Activated naive CD4-positive, alpha-beta T cell treated with anti-CD3 and anti-CD28 coated beads for 36 hours (primary cell): ENCODE measurements around the gene EXOG. TPM values are rescaled to one million over a fixed set of nuclear protein-coding genes. Genes with fewer than 3 reads are reported as not detected.

Experiments used
- CTCF ChIA-PET: fragments of 350-600 bp; sonication (Branson Sonifier 250); formaldehyde crosslinking; loops from one replicate; lab custom pipeline; 2021; ENCODE audit warnings: antibody characterized with exemption; lab: Charles Lee
- DNase-seq: peaks from one replicate; pipeline ENCODE4 v3.0.0-alpha.2; 2020
- H3K27ac Mint-ChIP-seq: one replicate; pipeline ENCODE4 v1.8.0; 2021; ENCODE audit warnings: mild to moderate bottlenecking, mixed read lengths
- H3K27me3 Mint-ChIP-seq: one replicate; pipeline ENCODE4 v1.8.0; 2021; ENCODE audit warnings: low read depth, mixed read lengths
- H3K36me3 Mint-ChIP-seq: one replicate; pipeline ENCODE4 v1.8.0; 2021; ENCODE audit warnings: low read depth, mixed read lengths
- H3K4me1 Mint-ChIP-seq: one replicate; pipeline ENCODE4 v1.8.0; 2021; ENCODE audit warnings: low read depth, mixed read lengths
- H3K4me3 Mint-ChIP-seq: one replicate; pipeline ENCODE4 v1.8.0; 2021; ENCODE audit warnings: mild to moderate bottlenecking, moderate library complexity, mixed read lengths
- H3K9me3 Mint-ChIP-seq: one replicate; pipeline ENCODE4 v1.8.0; 2021; ENCODE audit warnings: mixed read lengths
- intact Hi-C: fragments of 100-400 bp; cut with micrococcal nuclease; formaldehyde crosslinking; loops from one replicate; pipeline ENCODE4 v1.15.1; 2023
- total RNA-seq, 2 experiments: library from RNA; stranded (reverse); gene quantifications; one replicate each; pipeline ENCODE4 v1.2.3, GENCODE V29; 2021

The EXOG gene
- total RNA-seq, 2 experiments from 2014 or later, result 15.9 to 17.3 TPM

DNA sequence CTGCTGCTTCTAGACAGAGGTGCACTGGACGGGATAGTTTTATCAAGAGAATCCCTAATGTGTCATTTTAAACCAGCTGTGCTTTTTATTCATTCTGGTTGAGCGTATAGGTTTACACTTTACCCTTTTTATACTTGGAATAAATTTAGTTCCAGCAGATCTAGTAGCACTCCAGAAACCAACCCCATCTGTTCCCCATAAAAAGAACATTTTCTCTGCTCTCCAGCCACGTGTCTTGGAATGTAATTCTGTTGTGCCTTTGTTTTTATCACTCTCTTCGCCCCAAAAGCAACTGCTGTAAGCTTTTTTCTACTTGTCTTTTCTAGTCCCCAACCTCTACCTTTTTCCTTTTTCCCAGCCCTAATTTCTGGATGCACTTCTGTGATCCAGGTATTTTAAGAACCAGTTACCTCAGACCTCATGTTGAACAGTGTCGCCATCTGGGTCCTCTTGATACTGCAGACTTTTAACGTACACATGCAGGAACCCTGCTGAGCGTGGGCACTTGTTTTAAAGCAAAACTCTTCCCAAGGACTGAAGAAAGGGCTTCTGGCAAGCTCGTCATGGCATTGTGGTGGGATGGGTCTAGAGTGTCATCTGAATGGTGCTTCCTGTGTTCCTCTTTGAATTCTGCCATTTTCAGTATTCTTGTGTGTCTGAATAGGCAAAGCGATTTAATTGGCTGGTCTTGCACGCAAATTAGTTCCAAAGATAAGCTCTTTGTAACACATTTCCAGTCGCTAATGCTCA is 5.7 kb upstream of the EXOG start:
- no peak for DNase-seq
- H3K36me3 Mint-ChIP-seq, result no peaks in the 10 kb centered on the region
- no peaks in the 10 kb centered on the region for H3K9me3 Mint-ChIP-seq
- H3K27me3 Mint-ChIP-seq, result no peaks in the 10 kb centered on the region
- CTCF ChIA-PET, result interaction anchor here (0.7 to 2.0 kb wide), 4 partner anchors 8 to 509 kb away, joined by 3 to 6 read pairs (median 3); no protein-coding TSS in a partner anchor
- no peak overlapping the region for H3K27ac Mint-ChIP-seq
- no peak overlapping the region for H3K4me3 Mint-ChIP-seq
- H3K4me1 Mint-ChIP-seq, result no peaks in the 10 kb centered on the region
- intact Hi-C loops, result no loop called here

DNA sequence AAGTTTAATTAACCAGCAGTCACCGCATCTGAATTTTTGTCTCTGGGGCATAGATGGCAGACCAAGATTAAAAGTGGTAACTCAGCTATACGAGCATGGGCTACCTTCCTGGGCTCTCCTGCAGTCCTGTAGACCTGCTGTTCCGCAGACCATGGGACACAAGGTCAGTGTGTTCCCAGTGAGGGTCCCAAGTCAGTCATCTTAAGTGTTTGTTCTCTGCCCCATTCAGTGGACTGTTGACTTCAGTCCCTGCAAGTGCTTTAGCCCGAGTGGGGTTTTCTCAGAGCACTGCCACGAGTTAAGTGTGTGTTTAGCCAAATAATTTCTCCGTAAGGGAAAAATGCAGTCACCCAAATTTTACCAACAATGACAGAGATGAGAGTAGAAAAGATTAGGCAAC is 4.9 kb upstream of the EXOG start:
- Mint-ChIP-seq H3K4me3 (no peak overlapping the region), H3K4me1 (no peaks in the 10 kb centered on the region), H3K27ac (no peak overlapping the region), H3K9me3 (no peaks in the 10 kb centered on the region), H3K27me3 (no peaks in the 10 kb centered on the region), H3K36me3 (no peaks in the 10 kb centered on the region)
- CTCF ChIA-PET, result interaction anchor here (0.6 to 2.0 kb wide), 5 partner anchors 9 to 144 kb away, joined by 3 to 6 read pairs (median 5); partner anchors contain the start of gene XYLB
- no peak for DNase-seq
- intact Hi-C loops, result no loop called here

DNA sequence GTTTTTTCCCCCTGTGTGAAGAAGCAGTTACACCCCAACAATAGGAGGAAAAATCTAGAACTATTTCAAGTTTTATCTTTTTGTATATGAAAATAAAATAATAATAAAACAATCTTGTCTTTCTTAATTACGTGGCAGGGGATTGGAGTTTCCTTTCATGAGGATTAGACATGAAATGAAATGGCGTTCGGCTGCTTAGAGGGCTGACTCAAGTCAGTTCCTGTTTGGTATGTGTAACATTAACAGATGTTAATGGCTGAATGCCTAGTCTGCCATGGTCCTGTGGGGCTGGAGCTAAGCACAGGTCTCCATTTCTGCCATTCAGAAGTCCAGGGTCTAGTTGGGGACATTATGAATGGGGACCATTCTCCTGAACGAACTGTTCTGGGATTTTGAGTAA is 3.1 kb upstream of the EXOG start:
- DNase-seq, result no peak
- Mint-ChIP-seq H3K4me1 (peaks cover 8% of the 10 kb centered on the region), H3K27me3 (no peaks in the 10 kb centered on the region), H3K9me3 (no peaks in the 10 kb centered on the region), H3K4me3 (no peak overlapping the region), H3K27ac (no peak overlapping the region), H3K36me3 (peaks cover 2% of the 10 kb centered on the region)
- intact Hi-C loops, result no loop called here
- CTCF ChIA-PET, result interaction anchor here (1.0 to 1.5 kb wide), 3 partner anchors 14 to 158 kb away, joined by 3 to 6 read pairs (median 5); partner anchors contain the start of gene XYLB

DNA sequence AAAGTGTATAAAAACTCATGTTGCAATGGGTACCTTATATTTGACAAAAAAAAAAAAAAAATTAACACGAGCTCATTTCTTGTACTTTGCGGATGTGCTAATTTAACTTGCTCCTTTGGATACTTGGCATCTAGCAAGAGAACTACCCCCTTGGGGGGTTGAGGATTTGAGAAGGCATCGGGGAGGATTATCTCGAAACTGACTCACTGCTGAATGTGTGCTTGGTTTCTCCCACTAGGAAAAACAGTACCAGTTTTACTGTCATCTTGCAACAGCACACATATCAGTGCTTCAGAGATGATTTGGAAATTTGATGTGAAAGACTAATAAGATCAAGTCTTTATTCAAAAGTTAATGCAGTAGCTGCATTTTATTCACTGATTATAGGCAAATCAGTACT is 891 bp downstream of the EXOG start:
- DNase-seq, result no peak
- H3K27me3 Mint-ChIP-seq, result no peaks in the 10 kb centered on the region
- intact Hi-C loops, result loop anchor here (2.0 to 5.0 kb wide), 4 partner anchors 150 to 534 kb away; partner anchors contain the start of genes ACAA1 and XYLB
- peaks cover 7% of the 10 kb centered on the region for H3K36me3 Mint-ChIP-seq
- CTCF ChIA-PET, result interaction anchor here (0.6 to 3.7 kb wide), 13 partner anchors 11 to 522 kb away, joined by 3 to 33 read pairs (median 5); partner anchors contain the start of gene XYLB
- H3K9me3 Mint-ChIP-seq, result no peaks in the 10 kb centered on the region
- H3K4me1 Mint-ChIP-seq, result peaks cover 16% of the 10 kb centered on the region
- peak overlapping the region; percentile 92 for H3K4me3 Mint-ChIP-seq
- peak overlapping the region; percentile 85 for H3K27ac Mint-ChIP-seq

DNA sequence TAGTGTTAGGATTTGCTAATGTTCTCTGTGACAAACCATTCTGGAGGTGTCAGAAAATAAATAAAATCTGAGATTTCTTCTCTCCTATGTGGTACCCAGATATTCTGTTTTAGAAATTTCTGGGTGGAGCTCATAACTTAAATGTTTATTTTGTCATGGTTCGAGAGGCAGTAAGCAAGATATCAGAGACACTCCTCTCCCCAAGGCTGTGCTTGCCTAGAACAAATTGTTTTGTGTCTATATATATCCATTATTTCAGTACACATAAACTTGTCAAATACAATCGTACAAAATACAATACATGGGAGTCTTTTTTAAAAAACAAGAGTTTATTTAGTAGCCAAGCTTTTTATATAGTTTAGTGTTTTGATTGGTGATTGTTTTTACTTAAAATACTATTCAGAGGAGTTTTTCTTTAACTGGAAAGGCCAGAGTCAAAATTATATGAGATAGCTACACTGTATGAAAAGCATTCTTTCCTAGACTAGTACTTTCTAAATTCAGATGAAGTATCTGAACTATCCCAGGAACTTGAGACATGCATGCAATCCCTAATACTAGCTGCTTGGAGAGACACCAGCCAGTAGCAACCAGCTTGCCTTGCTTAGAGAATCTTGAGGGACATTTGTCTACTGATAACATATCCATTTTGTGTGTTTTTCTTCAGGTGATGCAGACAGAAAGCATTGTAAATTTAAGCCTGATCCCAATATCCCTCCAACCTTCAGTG is 4.7 kb downstream of the EXOG start:
- CTCF ChIA-PET, result interaction anchor here (0.7 to 1.5 kb wide), 2 partner anchors 20 to 537 kb away, joined by 3 to 9 read pairs; no protein-coding TSS in a partner anchor
- DNase-seq, result no peak
- Mint-ChIP-seq H3K4me1 (peaks cover 16% of the 10 kb centered on the region), H3K27ac (no peak overlapping the region), H3K4me3 (no peak overlapping the region), H3K27me3 (no peaks in the 10 kb centered on the region), H3K36me3 (peaks cover 19% of the 10 kb centered on the region), H3K9me3 (no peaks in the 10 kb centered on the region)
- intact Hi-C loops, result no loop called here

DNA sequence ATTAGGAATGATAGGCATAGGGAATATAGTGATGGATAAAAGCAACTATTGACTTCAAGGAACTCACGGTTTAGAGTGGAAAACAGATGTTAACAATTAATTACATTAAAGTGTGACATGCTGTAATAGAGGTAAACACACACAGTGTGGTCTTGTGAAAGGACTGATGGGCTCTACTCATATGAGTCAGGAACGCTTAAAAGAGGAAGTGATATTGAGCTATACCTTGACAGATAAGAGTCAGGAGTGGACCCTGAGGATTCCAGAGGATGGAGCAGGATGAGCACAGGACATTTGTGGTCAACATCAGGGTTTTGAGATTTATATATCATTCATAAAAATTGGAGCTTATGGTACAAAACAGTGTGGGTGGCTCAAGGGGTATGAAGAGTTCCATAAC is 11.0 kb downstream of the EXOG start:
- DNase-seq, result no peak
- no peaks in the 10 kb centered on the region for H3K9me3 Mint-ChIP-seq
- intact Hi-C loops, result no loop called here
- no peaks in the 10 kb centered on the region for H3K27me3 Mint-ChIP-seq
- no peaks in the 10 kb centered on the region for H3K4me1 Mint-ChIP-seq
- H3K27ac Mint-ChIP-seq, result no peak overlapping the region
- peaks cover 22% of the 10 kb centered on the region for H3K36me3 Mint-ChIP-seq
- H3K4me3 Mint-ChIP-seq, result no peak overlapping the region
- CTCF ChIA-PET, result interaction anchor here (6.6 kb wide), 1 partner anchor 14 kb away, joined by 29 read pairs; no protein-coding TSS in a partner anchor

DNA sequence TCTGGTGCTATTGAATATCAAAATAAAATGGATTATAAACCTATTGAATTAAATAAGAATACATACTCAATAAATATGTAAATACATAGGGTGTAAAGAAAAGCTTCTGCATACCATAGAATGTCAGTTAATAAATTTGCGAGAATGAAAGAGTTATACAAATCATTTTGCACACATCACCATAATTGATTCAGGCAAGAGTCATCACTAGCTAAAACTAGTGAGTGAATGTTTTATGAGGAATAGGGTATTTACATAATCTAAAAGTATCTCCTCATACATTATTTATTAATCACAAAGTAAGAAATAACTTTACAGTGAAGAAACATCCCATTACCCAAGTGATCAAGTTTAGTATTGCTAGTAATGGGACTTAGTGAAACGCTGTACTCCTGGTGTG is 13.6 kb downstream of the EXOG start:
- H3K4me3 Mint-ChIP-seq, result no peak overlapping the region
- peaks cover 18% of the 10 kb centered on the region for H3K36me3 Mint-ChIP-seq
- no peaks in the 10 kb centered on the region for H3K27me3 Mint-ChIP-seq
- CTCF ChIA-PET, result interaction anchor here (6.6 kb wide), 1 partner anchor 11 kb away, joined by 29 read pairs; no protein-coding TSS in a partner anchor
- intact Hi-C loops, result no loop called here
- no peaks in the 10 kb centered on the region for H3K9me3 Mint-ChIP-seq
- DNase-seq, result no peak
- no peaks in the 10 kb centered on the region for H3K4me1 Mint-ChIP-seq
- H3K27ac Mint-ChIP-seq, result no peak overlapping the region

DNA sequence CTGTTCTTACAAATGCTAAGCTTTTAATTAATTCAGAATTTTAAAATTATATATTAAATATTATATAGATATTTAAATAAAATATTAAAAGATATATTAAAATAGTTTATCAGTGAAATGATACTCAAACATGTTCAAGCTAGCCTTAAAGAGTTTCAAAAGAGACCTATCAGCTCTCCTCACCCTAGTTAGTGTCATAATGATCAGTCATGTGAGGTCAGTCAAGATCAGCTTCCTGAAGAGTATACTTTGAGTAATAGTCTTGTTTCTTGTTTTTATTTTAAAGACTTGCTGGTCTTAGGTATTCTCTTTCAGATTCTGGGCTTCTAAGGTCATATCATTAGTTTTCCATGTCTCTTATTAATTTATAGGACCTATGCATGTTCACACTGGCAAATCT is 14.5 kb downstream of the EXOG start:
- Mint-ChIP-seq H3K27me3 (no peaks in the 10 kb centered on the region), H3K9me3 (no peaks in the 10 kb centered on the region), H3K4me1 (no peaks in the 10 kb centered on the region), H3K36me3 (peaks cover 16% of the 10 kb centered on the region), H3K4me3 (no peak overlapping the region), H3K27ac (no peak overlapping the region)
- no peak for DNase-seq
- intact Hi-C loops, result no loop called here
- CTCF ChIA-PET, result interaction anchor here (6.6 kb wide), 1 partner anchor 10 kb away, joined by 29 read pairs; no protein-coding TSS in a partner anchor

DNA sequence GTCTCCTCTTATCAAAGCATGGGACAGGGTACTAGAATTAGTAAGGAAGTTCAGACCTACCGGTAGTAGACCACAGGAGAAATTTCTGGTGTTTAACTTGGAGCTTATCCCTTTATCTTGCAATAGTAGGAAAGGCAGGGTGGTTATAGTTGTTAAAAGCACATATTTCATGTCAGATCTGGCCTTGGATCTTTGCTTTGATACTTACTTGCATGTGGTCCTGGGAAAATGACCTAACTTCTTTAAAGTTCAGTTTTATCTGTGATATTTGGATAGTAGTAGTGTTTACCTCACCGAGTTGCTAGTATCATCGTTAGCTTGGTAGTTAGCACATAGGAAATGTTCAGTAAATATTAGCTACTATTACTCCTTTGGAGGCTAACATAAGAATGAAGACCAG is 15.4 kb downstream of the EXOG start:
- no peak overlapping the region for H3K4me3 Mint-ChIP-seq
- H3K27ac Mint-ChIP-seq, result no peak overlapping the region
- H3K27me3 Mint-ChIP-seq, result no peaks in the 10 kb centered on the region
- no peak for DNase-seq
- H3K9me3 Mint-ChIP-seq, result no peaks in the 10 kb centered on the region
- intact Hi-C loops, result no loop called here
- H3K36me3 Mint-ChIP-seq, result peaks cover 19% of the 10 kb centered on the region
- CTCF ChIA-PET, result interaction anchor here (6.6 kb wide), 1 partner anchor 9 kb away, joined by 29 read pairs; no protein-coding TSS in a partner anchor
- H3K4me1 Mint-ChIP-seq, result no peaks in the 10 kb centered on the region

DNA sequence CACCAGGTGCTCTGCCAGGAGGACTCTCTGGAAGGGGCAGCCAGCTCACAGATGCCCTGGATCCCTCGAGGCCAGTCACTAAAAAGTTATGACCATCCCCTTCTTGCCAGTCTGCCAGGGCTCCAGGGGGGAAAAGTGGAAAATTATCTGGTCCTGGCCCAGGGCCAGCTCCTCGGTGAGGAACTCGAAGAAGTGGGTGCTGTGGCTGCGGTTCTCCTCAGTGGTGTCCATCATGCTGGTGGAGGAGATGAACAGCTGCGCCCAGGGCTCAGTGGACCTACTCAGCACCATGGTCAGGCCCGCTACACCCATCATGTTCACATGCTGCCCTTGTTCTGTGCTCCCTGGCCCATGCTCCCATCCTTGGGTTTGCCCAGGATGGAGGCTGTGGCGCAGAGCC is 19.2 kb downstream of the EXOG start:
- CTCF ChIA-PET, result interaction anchor here (1.0 to 1.6 kb wide), 3 partner anchors 10 to 140 kb away, joined by 3 to 4 read pairs (median 3); no protein-coding TSS in a partner anchor
- H3K9me3 Mint-ChIP-seq, result no peaks in the 10 kb centered on the region
- no peak overlapping the region for H3K27ac Mint-ChIP-seq
- peaks cover 19% of the 10 kb centered on the region for H3K4me1 Mint-ChIP-seq
- peaks cover 19% of the 10 kb centered on the region for H3K36me3 Mint-ChIP-seq
- intact Hi-C loops, result no loop called here
- H3K4me3 Mint-ChIP-seq, result no peak overlapping the region
- no peak for DNase-seq
- H3K27me3 Mint-ChIP-seq, result no peaks in the 10 kb centered on the region

DNA sequence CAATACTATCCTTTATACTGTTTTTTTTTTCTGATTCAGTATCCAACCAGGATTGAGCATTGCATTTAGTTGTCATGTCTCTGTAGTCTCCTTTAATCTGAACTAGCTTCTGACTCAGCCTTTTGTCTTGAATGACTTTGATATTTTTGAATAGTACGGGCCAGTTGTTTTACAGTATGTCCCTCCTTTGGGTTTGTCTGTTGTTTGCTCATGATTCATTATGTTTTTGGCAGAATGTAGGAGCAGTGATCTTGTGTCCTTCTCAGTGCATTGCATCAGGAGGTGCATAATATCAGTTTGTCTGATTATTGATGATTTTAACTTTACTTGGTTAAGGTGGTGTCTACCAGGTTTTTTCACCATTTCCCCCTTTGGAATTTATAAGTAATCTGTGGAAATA is 20.5 kb downstream of the EXOG start:
- no peaks in the 10 kb centered on the region for H3K27me3 Mint-ChIP-seq
- H3K9me3 Mint-ChIP-seq, result no peaks in the 10 kb centered on the region
- peaks cover 19% of the 10 kb centered on the region for H3K36me3 Mint-ChIP-seq
- no peak overlapping the region for H3K27ac Mint-ChIP-seq
- no peak overlapping the region for H3K4me3 Mint-ChIP-seq
- H3K4me1 Mint-ChIP-seq, result peaks cover 26% of the 10 kb centered on the region
- intact Hi-C loops, result no loop called here
- no peak for DNase-seq
- CTCF ChIA-PET, result interaction anchor here (1.4 kb wide), 1 partner anchor 139 kb away, joined by 4 read pairs; no protein-coding TSS in a partner anchor

DNA sequence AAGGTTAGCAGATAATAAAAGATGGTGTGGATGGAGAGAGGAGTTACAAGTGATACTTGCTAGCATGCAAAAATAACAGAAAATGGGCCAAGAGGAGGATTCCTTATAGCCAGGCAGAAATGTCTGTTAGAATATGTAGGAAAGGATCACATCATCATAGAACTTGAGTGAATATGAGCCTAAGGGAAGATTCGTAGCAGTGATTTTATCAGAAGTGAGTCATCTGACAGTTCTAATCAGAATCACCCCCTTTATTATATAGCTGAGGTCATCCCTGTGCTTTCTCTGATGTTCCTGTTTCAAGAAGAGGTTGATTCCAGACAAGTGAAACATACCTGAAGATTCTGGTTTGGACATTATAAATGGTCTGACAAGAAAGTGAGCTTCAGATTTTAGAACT is 22.9 kb downstream of the EXOG start:
- H3K4me1 Mint-ChIP-seq, result peaks cover 26% of the 10 kb centered on the region
- no peaks in the 10 kb centered on the region for H3K9me3 Mint-ChIP-seq
- no peak for DNase-seq
- intact Hi-C loops, result no loop called here
- no peaks in the 10 kb centered on the region for H3K27me3 Mint-ChIP-seq
- no peak overlapping the region for H3K4me3 Mint-ChIP-seq
- H3K36me3 Mint-ChIP-seq, result peaks cover 20% of the 10 kb centered on the region
- CTCF ChIA-PET, result interaction anchor here (0.6 to 9.2 kb wide), 5 partner anchors 9 to 135 kb away, joined by 3 to 150 read pairs (median 29); partner anchors contain the start of gene EXOG
- H3K27ac Mint-ChIP-seq, result peak overlapping the region; percentile 43
